NCI-H1417 treated with DMSO at 0.1 percent for 48 hours (cell line): ENCODE results near the gene KRTAP10-10.
"Not testable (repeated sequence)": the region's sequence is repeated elsewhere in the genome, so short reads cannot be mapped to it uniquely, and the experiment has no call there.

ENCODE experiments used
- DNase-seq: peaks from one replicate; lab custom pipeline; 2025; lab: John Stamatoyannopoulos, UW

KRTAP10-10 gene

DNA sequence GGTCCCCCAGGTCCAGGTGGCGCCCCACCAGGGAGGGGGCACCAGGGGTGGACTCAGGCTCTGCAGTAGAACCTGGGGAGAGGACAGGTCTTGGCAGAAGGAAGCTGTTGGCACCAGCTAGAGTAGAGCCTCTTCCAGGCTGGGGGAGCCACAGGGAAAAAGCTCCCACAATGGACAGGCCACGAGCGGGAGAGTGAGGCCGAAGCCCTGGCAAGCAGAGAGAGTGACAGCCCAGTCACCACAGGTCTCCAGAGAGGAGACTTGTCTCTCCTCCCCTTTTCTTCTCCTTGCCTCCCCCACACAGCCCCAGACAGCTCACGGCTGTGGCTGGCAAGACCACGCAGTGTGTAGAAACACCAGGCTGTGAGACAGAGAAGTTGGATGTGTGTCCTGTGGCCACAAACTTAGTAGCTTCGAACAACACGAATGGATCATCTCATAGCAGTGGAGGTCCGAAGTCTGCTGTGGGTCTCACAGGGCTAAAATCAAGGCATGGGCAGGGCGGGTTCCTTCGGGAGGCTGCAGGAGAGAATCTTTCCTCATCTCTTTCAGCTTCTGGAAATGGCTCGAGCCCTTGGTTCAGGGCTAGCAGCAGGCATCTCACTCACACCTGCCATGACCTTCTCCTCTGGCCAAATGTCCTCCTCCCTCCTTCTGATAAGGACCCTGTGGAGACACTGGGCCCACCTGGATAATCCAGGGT is 14.0 kb downstream of the KRTAP10-10 start:
- no peak for DNase-seq

DNA sequence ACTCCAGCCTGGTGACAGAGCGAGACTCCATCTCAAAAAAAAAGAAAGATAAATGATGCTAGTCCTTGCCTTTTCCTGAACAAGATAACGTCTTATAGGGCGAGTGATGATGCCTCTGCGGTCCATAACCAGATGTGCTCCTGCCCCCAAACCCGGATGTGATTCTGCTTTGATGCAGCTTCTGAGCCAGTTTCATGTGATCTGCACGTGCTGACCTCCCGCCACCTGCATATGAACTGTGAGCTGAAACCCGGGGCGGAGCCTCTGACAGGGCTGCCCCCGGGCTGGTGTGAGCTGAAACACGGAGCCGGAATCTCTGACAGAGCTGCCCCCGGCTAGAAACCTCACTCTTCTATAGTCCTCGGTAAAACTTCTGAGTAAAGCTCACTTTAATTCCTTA is 16.0 kb downstream of the KRTAP10-10 start:
- DNase-seq = no peak

DNA sequence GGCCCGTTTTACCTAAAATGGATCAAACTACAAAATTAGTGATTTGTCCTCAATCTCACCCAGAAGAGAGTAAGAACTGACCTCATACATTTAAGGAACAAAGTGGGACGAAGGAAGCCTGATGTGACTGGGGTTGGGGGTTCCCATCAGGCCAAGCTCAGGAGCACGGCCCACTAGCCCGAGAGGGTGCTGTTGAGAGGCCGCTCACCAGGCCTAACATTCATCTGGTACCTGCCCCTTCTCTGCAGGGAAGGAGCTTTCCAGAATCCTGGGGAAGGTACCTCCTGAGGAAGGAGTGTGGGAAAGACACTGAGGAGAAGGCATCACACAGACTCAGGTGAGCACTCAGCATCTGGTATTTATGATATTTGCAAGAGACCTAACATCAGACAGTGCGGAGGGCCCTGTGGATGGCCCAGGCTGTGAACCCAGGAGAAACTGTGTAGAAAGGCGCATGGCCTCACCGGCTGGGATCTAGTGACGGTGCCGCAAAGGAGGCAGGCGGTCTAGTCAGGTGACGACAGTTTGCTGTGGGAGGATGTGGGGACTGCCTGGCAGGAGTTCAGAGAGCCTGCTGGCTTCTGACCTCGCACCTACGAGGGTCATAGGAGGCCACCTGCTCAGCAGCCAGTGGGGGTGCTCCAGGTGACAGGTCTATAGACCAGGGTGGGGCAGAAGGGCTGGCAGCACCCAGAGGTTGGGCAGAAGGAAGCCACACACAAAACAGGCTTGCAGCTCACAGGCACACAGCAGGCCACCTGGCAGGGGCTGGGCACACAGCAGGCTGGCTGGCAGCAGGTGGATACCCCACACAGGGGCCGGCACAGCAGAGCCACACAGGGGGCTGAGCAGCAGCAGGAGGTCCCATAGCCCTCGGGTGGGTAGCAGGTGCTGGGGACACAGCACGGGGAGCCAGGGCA is 16.8 kb downstream of the KRTAP10-10 start:
- peak; percentile 76 for DNase-seq

DNA sequence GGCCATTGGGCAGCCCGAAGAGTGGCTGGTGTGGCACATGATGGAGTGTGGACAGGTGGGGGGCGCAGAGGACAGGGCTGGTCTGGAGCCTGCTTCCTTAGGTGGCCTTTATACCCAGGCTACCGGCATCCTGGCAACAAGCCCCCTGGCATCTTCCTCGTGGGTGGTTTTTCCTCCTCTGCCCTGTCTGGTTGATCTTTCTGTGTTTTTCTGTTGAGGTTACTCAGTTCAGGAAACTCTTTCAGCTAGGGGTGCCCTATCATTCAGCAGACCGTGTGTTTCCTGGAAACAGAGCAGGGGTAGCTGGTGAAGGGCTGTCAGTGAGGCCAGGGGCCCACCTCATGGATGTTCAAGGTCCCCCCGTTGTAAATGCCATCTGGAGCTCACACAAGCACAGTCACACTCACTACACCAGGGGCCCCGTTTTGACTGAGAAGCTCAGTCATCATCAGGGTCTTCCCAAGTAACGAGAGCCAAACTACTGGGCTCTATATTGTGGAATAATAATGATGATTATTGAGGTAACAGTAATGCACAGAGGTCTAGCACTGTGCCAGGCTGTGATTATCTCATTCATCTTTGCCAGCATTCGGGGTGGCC is 17.5 kb downstream of the KRTAP10-10 start, which contains the start of gene KRTAP12-4:
Gene KRTAP12-4, minus strand, starts transcription at position 84 of the 600 bp plus-strand sequence. Its CDS starts 45 bp downstream, at position 39.
- no peak for DNase-seq

DNA sequence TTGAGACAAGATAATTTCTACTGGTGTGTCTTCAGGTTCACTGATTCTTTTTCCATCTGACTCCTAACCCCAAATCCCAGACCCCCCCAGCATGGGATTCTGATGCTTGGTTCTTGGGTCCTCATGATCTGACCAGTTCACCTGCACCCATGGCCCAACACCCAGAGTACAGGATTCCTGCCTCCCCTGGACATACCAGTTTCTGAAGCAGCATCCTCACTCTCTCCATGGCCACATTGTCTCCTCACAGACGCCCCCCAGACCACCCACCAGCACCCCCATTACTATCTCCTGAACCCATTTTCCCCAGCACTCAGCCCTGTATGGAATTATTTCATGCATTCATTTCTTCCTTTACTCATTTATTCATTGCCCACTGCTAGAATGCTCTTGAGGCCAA is 19.7 kb downstream of the KRTAP10-10 start:
- no peak for DNase-seq

DNA sequence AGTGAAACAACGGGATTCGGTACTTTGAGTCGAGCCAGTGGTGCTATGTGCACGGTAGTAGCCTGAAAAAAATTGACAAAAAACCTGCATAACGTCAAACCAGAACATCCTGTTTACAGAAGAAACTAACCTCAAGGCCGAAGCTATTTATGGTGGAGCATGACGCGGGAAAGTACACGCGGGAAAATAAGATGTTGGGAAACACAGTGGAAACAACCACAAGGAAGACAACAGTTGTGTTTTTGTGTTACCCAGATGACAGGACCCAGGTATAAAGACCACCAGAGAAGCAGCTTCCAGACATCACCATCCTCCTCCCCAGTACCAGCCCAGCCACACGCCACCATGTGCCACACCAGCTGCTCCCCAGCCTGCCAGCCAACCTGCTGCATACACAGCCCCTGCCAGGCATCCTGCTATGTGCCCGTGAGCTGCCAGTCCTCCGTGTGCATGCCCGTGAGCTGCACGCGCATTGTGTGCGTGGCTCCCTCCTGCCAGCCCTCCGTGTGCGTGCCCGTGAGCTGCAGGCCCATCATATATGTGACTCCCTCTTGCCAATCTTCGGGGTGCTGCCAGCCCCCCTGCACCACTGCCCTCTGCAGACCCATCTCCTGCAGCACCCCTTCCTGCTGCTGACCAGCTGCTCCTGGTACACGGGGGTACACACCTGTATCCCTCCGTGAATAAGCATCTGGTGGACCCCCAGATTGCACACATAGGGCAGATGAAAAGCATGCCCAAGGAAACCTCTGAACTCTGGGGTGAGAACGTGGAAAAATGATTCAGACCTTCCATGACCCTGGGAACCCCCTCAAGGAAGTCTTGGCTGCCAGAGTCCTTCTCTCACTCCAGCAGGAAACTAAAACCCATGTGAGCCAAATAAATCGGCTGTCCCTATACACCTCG is 20.7 kb downstream of the KRTAP10-10 start, which contains the start of gene KRTAP12-3:
Gene KRTAP12-3, plus strand, starts transcription at position 298 of the 906 bp plus-strand sequence. Its CDS starts 48 bp downstream, at position 346.
- no peak for DNase-seq

DNA sequence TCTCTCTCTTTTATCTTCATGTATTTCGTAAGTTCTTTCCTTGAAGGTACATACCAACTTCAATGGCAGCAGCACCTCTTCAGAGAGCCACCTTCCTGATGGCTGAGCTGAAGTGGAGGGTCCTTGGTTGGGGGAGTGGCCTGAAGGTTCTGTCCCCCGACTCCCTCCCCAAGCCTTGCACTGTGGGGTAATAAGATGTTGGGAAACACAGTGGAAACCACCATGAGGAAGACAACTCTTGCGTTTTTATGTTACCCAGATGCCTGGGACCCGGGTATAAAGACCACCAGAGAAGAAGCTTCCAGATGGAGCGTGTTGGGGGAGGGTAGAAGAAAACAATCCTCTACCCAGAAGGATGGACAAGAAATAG is 21.4 kb downstream of the KRTAP10-10 start:
- DNase-seq = no peak

DNA sequence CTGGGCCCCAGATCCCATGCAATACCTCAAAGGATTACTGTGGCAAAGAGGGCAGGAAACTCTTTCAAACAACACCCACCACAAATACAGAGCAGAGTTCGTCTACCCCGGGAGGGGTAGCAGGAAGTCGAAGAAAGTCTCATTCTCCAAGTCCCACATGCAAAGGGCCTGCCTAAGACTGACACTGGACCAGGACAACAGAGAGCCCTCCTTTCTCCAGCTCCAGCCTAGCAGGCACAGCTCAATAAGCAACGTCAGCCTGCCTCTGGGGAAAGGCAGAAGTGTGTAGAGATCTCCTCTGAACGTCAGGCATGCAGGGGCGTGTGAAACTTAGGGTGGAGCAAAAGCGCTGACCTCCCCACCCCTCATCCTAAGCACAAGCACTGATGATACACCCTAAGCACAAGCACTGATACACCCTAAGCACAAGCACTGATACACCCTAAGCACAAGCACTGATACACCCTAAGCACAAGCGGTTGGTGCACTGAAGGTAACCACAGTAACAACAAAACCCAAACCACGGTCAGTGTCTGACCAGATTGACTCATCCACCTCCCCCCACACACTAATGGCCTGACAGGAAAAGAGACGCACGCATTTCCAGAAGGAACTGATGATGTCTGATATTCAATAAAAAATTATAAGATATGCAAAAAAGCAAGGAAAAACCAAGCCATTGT is 21.9 kb downstream of the KRTAP10-10 start:
- no peak for DNase-seq

DNA sequence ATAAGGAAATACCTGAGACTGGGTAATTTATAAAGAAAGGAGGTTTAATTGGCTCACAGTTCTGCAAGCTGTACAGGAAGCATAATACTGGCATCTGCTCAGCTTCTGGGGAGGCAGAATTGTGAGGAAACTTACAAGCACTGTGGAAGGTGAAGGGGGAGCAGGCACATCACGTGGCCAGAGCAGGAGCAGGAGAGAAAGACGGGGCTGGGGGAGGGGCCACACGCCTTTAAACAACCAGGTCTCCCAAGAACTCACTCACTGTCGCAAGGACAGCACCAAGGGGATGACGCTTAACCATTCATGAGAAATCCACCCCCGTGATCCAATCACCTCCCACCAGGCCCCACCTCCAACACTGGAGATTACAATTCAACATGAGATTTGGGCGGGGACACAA is 24.4 kb downstream of the KRTAP10-10 start:
- not testable (repeated sequence) for DNase-seq

DNA sequence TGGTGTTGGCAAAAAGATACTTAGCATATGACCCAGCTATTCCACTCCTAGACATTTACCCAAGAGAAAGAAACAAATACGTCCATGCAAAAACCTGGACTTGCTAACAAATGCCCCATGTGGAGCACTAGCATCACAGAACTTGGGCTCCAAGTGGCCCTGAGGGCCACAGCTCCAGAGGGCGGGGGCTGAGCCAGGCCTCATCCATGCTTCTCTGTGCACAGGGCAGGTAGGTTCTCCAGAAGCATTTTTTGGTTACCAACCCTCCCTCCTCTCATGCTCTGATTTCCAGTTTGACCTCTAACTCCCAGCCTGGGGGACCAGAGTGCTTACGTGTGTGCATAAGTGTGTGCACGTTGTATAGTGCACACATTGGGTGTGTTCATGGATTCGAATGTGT is 27.5 kb downstream of the KRTAP10-10 start:
- no peak for DNase-seq

DNA sequence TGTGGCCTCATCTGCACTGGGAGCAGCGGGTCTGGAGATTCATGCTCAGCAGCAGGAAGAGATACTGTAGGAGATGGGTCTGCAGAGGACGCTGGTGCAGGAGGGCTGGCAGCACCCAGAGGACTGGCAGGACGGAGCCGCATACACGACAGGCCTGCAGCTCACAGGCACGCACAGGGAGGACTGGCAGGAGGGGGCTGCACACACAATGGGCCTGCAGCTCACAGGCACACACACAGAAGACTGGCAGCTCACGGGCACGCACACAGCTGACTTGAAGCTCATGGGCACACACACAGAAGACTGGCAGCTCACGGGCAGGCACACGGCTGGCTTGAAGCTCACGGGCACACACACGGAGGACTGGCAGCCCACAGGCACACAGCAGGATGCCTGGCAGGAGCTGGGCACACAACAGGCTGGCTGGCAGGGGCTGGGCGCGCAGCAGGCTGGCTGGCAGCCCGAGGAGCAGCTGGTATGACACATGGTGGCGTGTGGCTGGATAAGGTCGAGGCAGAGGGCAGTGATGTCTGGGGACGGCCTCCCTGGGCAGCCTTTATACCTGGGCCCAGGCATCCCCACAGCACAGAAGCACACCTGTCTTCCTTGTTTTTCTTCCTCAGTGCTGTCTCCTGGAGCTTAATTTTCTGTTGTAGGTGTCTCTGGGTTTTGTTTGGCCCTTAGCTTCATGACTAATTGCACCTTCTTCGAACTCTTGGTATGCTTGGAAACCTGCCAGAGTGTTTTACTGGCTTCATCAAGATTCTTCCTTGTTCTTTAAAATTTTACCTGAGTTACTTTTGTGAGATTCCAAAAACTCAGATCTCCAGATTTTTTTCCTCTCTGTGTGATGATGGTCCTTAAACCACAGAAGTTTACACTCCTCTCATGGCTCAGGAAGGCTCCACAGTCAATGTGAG is 29.5 kb downstream of the KRTAP10-10 start, which contains the start of gene KRTAP12-2:
Gene KRTAP12-2, minus strand, starts transcription at position 527 of the 920 bp plus-strand sequence. Its CDS starts 41 bp downstream, at position 486.
- DNase-seq = no peak

DNA sequence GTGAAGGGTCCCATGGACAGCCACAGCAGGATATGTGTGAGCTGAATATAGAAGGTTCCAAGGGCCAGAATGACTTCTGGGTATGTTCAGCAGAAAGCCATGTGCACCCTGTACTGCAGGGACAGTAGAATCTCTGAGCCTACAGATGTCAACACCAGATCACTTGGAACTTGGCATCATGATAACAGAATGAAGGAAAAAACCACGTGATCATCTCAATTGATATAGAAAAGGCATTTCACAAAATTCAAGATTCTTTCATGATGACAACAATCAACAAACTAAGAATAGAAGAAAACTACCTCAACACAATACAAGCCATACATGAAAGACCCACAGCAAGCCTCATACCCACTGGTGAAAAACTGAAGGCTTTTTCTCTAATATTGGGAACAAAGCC is 30.5 kb downstream of the KRTAP10-10 start:
- DNase-seq = no peak

DNA sequence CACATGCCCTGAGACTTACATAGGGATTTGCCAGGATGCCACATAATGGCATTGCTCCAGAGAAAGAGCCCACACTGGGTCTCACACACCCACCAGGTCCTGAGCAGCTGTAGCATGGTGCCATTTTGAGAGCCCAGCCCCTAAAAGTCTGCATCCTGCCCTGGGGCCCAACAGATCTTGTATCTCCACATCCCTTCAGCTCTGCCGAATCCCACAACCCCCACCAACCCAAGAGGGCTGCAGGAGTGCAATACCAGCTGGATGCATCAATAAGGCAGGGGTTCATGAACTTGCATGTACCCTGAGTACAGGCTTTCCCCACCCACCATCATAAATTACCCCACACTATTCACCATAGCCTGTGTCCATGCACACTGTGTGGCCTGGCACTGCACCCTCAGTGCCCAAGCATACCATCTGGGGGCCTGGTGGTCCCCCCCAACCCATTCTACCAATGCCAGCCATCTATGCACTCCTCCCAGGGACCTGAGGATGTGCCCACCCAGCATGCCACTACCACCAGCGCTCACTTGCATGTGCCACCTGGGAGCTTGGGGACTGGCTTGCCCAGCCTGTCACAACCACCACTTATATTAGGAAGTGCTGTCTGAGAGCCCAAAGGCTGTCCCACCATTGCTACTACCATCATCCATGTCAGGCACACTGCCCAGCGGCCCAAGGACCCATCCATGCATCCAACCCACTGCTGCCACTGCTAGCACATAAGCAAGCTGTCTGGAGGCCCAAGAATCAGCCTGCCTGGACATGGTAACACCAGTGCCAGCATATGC is 33.7 kb downstream of the KRTAP10-10 start:
- DNase-seq = no peak

DNA sequence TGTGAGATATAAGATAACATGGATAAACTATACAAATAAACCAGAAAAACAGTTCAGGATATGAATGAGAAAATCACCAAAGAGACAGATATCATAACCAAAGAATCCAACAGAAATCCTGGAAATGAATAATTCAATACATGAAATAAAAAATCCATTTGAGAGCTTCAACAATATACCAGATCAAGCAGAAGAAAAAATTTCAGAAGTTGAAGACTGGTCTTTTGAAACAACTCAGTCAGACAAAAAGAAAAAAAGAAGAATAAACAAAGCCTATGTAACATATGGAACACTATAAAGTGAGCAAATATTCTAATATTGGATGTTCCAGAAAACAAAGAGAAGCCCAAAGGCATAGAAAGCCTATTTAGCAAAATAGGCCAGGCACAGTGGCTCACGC is 34.8 kb downstream of the KRTAP10-10 start:
- no peak for DNase-seq

DNA sequence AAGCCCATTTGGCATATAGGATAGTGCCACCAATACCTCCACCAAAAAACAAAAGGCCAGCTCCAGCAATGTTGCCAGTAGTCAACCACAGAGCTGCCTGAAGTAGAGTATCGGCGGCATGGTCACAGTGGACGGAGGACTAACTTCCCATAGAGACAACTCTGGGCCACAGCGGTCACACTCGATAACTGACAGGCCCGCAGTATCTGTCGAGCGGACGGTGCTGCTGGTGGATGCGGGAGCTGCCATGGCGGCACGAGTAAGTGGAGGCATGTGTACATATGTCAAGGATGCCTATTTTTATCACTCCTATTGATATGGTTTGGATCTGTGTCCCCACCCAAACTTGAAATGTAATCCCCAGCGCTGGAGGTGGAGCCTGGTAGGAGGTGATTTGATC is 40.7 kb downstream of the KRTAP10-10 start:
- no peak for DNase-seq

DNA sequence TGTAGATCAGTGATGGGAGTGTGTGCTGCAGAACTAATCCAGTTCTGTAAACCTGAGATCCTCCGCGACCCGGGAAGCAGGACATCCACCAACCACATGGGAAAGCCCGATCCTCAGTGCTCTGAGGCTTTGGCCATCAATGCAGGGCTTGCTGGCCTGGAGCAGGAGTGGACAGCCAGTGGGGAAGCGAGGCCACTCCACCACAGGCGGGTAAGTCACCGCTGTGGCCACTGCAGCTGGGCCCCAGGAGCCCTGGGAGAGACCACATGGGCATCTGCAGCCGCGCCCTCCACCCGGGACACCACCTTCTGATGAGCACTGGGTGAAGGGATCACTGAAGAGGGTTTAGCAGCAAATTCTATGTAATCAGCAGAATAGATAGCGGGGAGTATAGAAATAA is 44.0 kb downstream of the KRTAP10-10 start:
- no peak for DNase-seq

DNA sequence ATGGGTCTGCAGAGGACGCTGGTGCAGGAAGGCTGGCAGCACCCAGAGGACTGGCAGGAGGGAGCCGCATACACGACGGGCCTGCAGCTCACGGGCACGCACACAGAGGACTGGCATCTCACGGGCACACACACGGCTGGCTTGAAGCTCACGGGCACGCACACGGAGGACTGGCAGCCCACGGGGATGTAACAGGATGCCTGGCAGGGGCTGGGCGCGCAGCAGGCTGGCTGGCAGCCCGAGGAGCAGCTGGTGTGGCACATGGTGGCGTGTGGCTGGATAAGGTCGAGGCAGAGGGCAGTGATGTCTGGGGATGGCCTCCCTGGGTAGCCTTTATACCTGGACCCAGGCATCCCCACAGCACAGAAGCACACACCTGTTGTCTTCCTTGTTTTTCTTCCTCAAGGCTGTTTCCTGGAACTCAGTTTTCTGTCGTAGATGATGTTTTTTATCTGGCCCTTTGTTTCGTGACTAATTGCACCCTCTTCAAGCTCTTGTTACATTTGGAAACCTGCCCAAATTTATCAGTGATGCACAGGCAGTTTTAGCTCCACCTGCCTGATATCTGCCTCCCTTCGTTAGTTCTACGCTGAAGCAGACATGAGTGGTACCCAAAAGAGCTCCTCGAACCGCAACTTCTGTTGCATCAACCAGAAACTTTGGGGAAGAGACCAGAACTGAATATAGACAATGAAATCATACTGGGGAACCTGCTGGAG is 44.9 kb downstream of the KRTAP10-10 start, which contains the start of gene KRTAP12-1:
Gene KRTAP12-1, minus strand, starts transcription at position 303 of the 719 bp plus-strand sequence. Its CDS starts 40 bp downstream, at position 263.
- peak; percentile 92 for DNase-seq

DNA sequence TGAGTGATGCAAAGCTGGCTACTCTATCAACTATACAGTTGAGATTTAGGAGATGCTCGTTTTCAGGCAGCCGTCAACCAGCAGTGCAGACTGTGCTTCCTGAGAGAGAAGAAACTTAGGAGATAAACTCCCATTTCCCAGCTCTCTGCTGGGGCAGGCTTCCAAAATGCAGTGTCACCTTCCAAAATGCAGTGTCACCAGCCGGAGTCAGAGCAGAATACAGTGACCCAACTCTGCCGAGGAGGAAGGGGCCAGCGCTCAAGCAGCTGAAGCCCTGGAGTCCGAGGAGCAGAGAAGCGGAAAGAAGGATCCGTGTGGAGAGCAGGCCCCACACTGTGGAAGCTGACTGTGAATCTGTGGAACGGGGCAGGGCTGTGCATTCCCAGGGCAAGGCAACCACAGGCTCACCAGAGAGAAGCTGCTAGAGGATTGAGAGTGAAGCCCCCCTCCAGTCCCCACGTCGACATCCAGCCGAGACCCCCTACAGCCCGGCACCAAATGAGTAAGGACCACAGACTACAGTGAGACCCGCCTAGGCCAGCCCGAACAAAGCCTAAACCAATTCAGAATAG is 45.5 kb downstream of the KRTAP10-10 start:
- no peak for DNase-seq
